Tibial nerve (tissue), 3 donors: ENCODE results near the gene LTBP1.

Experiments used
- CTCF ChIP-seq, 5 experiments: fragments of 200-600 bp in 3 of 5; fragments of 450-650 bp in 2 of 5; sonication (generic) in 3 of 5; IDR thresholded peaks; one replicate each; pipeline ENCODE4 v1.5.1; 2016 to 2019; ENCODE audit warnings: antibody characterized with exemption in 5 of 5, mild to moderate bottlenecking in 3 of 5, moderate library complexity in 2 of 5
- POLR2A ChIP-seq, 2 donors: fragments of 450-650 bp; IDR thresholded peaks; one replicate each; pipeline ENCODE4 v1.6.1; 2017; ENCODE audit warnings: antibody characterized with exemption in 2 of 2, mild to moderate bottlenecking in 2 of 2, moderate library complexity in 2 of 2

- TF ChIP-seq CTCF (IDR thresholded peaks at IDR 0.05) (no peak), POLR2A (IDR thresholded peaks at IDR 0.05) (no peak)
Observed at GRCh38 chr2:33180915-33181314, 234.2 kb downstream of the LTBP1 start.
